HCT116 (cell line): ENCODE data around the gene GRID2IP. TPM values are rescaled to one million over a fixed set of nuclear protein-coding genes. Genes with fewer than 3 reads are reported as not detected.
"Not testable (repeated sequence)": the region's sequence is repeated elsewhere in the genome, so short reads cannot be mapped to it uniquely, and the experiment has no call there.

Source experiments
- ATAC-seq: fragments of 200-7000 bp; cut with Tn5 transposase; 2 replicates; pipeline ENCODE4 v1.9.1; 2020; ENCODE audit warnings: mild to moderate bottlenecking, moderate library complexity
- BruUV-seq: library from RNA; stranded (reverse); fragments of 400-500 nt; replicated peaks from 2 replicates; lab custom pipeline; 2021; lab: Mats Ljungman, UMichigan
- CTCF ChIA-PET: fragments of 300-600 bp; sonication (Branson Sonifier 250); formaldehyde crosslinking; loops from one replicate; lab custom pipeline; 2021; ENCODE audit warnings: antibody characterized with exemption; lab: Charles Lee
- POLR2A ChIA-PET: fragments of 300-600, 350-600 bp; sonication (Branson Sonifier 250); formaldehyde crosslinking; loops from one replicate; lab custom pipeline; 2021; ENCODE audit warnings: antibody characterized with exemption; lab: Charles Lee
- RAD21 ChIA-PET, 2 experiments: fragments of 300-600 bp; sonication (Branson Sonifier 250); formaldehyde crosslinking; loops; one replicate each; lab custom pipeline; 2023; ENCODE audit warnings: low total read pairs in 2 of 2; ENCODE audit not compliant: uncharacterized antibody in 2 of 2, unreplicated experiment in 2 of 2, low non-redundant PET in 1 of 2; lab: Charles Lee
- DNase-seq: peaks from one replicate; pipeline ENCODE4 v3.0.0-alpha.2; 2010; ENCODE audit warnings: low read depth, low spot score
- H2AFZ ChIP-seq: fragments of 200-600 bp; shearing (Covaris generic), sonication (generic); 2 replicates; pipeline ENCODE4 v1.6.1; 2017; ENCODE audit warnings: low read depth, mixed run types, mixed read lengths, antibody characterized with exemption, low read length; ENCODE audit not compliant: poor library complexity, severe bottlenecking
- H3K27ac ChIP-seq: 2 replicates; pipeline ENCODE4 v1.5.1; 2012; ENCODE audit warnings: low read depth, low read length
- H3K27me3 ChIP-seq: fragments of 200-600 bp; sonication (generic); 2 replicates; pipeline ENCODE4 v1.6.1; 2016; ENCODE audit warnings: mixed run types, low read length, mixed read lengths; ENCODE audit not compliant: insufficient read depth
- H3K36me3 ChIP-seq, 2 experiments: fragments of 200-500 bp in 1 of 2; fragments of 200-600 bp in 1 of 2; sonication (Bioruptor generic) in 1 of 2; sonication (generic) in 1 of 2; 2 replicates each; pipeline versions ENCODE4 v1.5.1 to v1.6.1; 2014 to 2016; ENCODE audit warnings: low read length in 2 of 2, inconsistent platforms in 1 of 2, mixed read lengths in 1 of 2, mixed run types in 1 of 2; ENCODE audit not compliant: insufficient read depth in 2 of 2, control insufficient read depth in 1 of 2
- H3K4me1 ChIP-seq, 2 experiments: fragments of 200-600 bp in 1 of 2; sonication (generic) in 1 of 2; 2 replicates each; pipeline versions ENCODE4 v1.5.1 to v1.6.1; 2012 to 2017; ENCODE audit warnings: low read length in 2 of 2, inconsistent platforms in 1 of 2, mild to moderate bottlenecking in 1 of 2, mixed read lengths in 1 of 2, mixed run types in 1 of 2, moderate library complexity in 1 of 2; ENCODE audit not compliant: insufficient read depth in 2 of 2, control insufficient read depth in 1 of 2
- H3K4me2 ChIP-seq: fragments of 200-600 bp; sonication (generic); 2 replicates; pipeline ENCODE4 v1.6.1; 2017; ENCODE audit warnings: mixed run types, low read length, mixed read lengths
- H3K4me3 ChIP-seq, 2 experiments: fragments of 200-600 bp in 1 of 2; sonication (generic) in 1 of 2; replicated peaks in 1 of 2; 2 replicates each; pipeline ENCODE4 v1.5.1; 2011 to 2016; ENCODE audit warnings: low read length in 2 of 2, control low read depth in 1 of 2, low read depth in 1 of 2, mild to moderate bottlenecking in 1 of 2, mixed read lengths in 1 of 2, mixed run types in 1 of 2
- H3K79me2 ChIP-seq: fragments of 200-600 bp; sonication (generic); 2 replicates; pipeline ENCODE4 v1.6.1; 2017; ENCODE audit warnings: mild to moderate bottlenecking, mixed run types, low read length, moderate library complexity, mixed read lengths; ENCODE audit not compliant: insufficient read depth
- H3K9ac ChIP-seq: fragments of 200-600 bp; sonication (generic); 2 replicates; pipeline ENCODE4 v1.6.1; 2016; ENCODE audit warnings: low read length, mixed read lengths
- H3K9me2 ChIP-seq: fragments of 200-600 bp; sonication (generic), shearing (Covaris generic); 2 replicates; pipeline ENCODE4 v1.6.1; 2017; ENCODE audit warnings: mixed run types, mild to moderate bottlenecking, moderate library complexity; ENCODE audit not compliant: insufficient read depth
- H3K9me3 ChIP-seq, 2 experiments: fragments of 200-500 bp in 1 of 2; fragments of 200-600 bp in 1 of 2; sonication (Bioruptor generic) in 1 of 2; sonication (generic) in 1 of 2; 2 replicates each; pipeline ENCODE4 v1.6.1; 2014 to 2017; ENCODE audit warnings: low read length in 2 of 2, mixed read lengths in 2 of 2, inconsistent platforms in 1 of 2, low read depth in 1 of 2, mild to moderate bottlenecking in 1 of 2, mixed run types in 1 of 2, moderate library complexity in 1 of 2; ENCODE audit not compliant: control insufficient read depth in 1 of 2, insufficient read depth in 1 of 2
- H4K20me1 ChIP-seq: fragments of 200-600 bp; sonication (generic), shearing (Covaris generic); 2 replicates; pipeline ENCODE4 v1.6.1; 2017; ENCODE audit warnings: mixed run types, mild to moderate bottlenecking, moderate library complexity; ENCODE audit not compliant: insufficient read depth
- CEBPB ChIP-seq: IDR thresholded peaks from 2 replicates; pipeline ENCODE4 v1.6.1; 2012; ENCODE audit warnings: low read depth
- FOSL1 ChIP-seq: IDR thresholded peaks from 2 replicates; pipeline ENCODE4 v1.6.1; 2012; ENCODE audit warnings: low read depth
- JUND ChIP-seq: IDR thresholded peaks from 2 replicates; pipeline ENCODE4 v1.6.1; 2012
- POLR2A ChIP-seq: IDR thresholded peaks from 2 replicates; pipeline ENCODE4 v1.7.0; 2011; ENCODE audit warnings: borderline replicate concordance; ENCODE audit not compliant: insufficient read depth, insufficient read length; ENCODE audit errors: extremely low read depth
- RAD21 ChIP-seq: IDR thresholded peaks from 2 replicates; pipeline ENCODE4 v1.6.1; 2012; ENCODE audit warnings: low read depth, mild to moderate bottlenecking
- SRF ChIP-seq: IDR thresholded peaks from 2 replicates; pipeline ENCODE4 v1.6.1; 2012; ENCODE audit warnings: low read depth
- YY1 ChIP-seq: IDR thresholded peaks from 2 replicates; pipeline ENCODE4 v1.6.1; 2011; ENCODE audit warnings: low read length, low read depth, moderate library complexity, mild to moderate bottlenecking; ENCODE audit not compliant: insufficient replicate concordance; ENCODE audit errors: extremely low read depth
- ZBTB33 ChIP-seq: IDR thresholded peaks from 2 replicates; pipeline ENCODE4 v1.6.1; 2011; ENCODE audit warnings: mild to moderate bottlenecking, low read length, moderate library complexity; ENCODE audit not compliant: insufficient replicate concordance; ENCODE audit errors: extremely low read depth
- intact Hi-C: fragments of 100-400 bp; cut with micrococcal nuclease; formaldehyde crosslinking; loops from 2 replicates; pipeline ENCODE4 v1.10.0; 2022
- total RNA-seq: library from RNA; stranded (reverse); gene quantifications from one replicate; pipeline ENCODE4 v1.2.1, GENCODE V29; 2021; ENCODE audit not compliant: unreplicated experiment
- TF ChIP-seq, protein P1 (sequence below): IDR thresholded peaks from 2 replicates; pipeline ENCODE4 v1.6.1; 2012; ENCODE audit warnings: low read depth

Gene GRID2IP
- total RNA-seq, 1 experiment from 2014 or later: 3.2 TPM

DNA sequence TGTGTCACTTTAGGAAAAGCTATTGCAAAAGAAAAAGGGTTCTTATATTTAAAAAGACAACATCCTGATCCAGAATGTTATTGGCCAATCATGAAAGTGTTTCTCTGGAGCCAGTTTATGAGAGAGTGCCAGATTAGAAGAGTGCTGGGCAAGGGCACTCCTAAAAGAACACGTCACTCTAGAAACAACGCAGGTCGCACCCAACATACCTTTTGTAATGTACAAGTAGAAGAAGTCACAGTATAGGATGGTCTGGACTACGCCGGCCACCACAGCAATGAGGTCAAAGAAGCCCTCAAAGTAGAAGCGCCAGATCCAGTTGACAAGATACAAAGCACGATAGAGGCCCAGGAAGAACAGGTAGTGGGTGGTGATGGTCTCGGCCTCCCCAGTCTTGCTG is 85.4 kb downstream of the GRID2IP start:
- POLR2A ChIA-PET: no interaction called here
- intact Hi-C loops: no loop called here
- CTCF ChIA-PET: no interaction called here

GRCh38 chr7:6463609-6464008 is 87.7 kb downstream of the GRID2IP start:
- H3K4me1 ChIP-seq, H3K79me2 ChIP-seq, H3K27ac ChIP-seq, H2AFZ ChIP-seq, BruUV-seq, H3K9ac ChIP-seq, H3K4me2 ChIP-seq, H3K9me2 ChIP-seq, RAD21 ChIA-PET, H4K20me1 ChIP-seq, DNase-seq, intact Hi-C loops, H3K9me3 ChIP-seq, H3K4me3 ChIP-seq, ATAC-seq, H3K27me3 ChIP-seq: not testable (repeated sequence)
- peaks cover 30 to 55% of the 10 kb centered on the region in 2 experiments for H3K36me3 ChIP-seq
- ChIA-PET CTCF (interaction anchor here (0.9 kb wide), 1 partner anchor 15 kb away, joined by 3 read pairs; the partner anchor contains the start of gene DAGLB), POLR2A (interaction anchor here (0.8 kb wide), 1 partner anchor 10 kb away, joined by 4 read pairs; no protein-coding TSS in a partner anchor)

More for the DNA sequence above, 85.4 kb downstream of the GRID2IP start:
- Histone ChIP-seq H4K20me1 (no peaks in the 10 kb centered on the region), H2AFZ (no peak overlapping the region), H3K36me3 (peaks cover 36 to 66% of the 10 kb centered on the region in 2 experiments), H3K4me2 (no peak overlapping the region), H3K9ac (no peak overlapping the region)
- BruUV-seq: no TSS peak
- RAD21 ChIA-PET: no interaction called here
- TF ChIP-seq, protein P1, sequence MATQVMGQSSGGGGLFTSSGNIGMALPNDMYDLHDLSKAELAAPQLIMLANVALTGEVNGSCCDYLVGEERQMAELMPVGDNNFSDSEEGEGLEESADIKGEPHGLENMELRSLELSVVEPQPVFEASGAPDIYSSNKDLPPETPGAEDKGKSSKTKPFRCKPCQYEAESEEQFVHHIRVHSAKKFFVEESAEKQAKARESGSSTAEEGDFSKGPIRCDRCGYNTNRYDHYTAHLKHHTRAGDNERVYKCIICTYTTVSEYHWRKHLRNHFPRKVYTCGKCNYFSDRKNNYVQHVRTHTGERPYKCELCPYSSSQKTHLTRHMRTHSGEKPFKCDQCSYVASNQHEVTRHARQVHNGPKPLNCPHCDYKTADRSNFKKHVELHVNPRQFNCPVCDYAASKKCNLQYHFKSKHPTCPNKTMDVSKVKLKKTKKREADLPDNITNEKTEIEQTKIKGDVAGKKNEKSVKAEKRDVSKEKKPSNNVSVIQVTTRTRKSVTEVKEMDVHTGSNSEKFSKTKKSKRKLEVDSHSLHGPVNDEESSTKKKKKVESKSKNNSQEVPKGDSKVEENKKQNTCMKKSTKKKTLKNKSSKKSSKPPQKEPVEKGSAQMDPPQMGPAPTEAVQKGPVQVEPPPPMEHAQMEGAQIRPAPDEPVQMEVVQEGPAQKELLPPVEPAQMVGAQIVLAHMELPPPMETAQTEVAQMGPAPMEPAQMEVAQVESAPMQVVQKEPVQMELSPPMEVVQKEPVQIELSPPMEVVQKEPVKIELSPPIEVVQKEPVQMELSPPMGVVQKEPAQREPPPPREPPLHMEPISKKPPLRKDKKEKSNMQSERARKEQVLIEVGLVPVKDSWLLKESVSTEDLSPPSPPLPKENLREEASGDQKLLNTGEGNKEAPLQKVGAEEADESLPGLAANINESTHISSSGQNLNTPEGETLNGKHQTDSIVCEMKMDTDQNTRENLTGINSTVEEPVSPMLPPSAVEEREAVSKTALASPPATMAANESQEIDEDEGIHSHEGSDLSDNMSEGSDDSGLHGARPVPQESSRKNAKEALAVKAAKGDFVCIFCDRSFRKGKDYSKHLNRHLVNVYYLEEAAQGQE: no peak
- TF ChIP-seq CEBPB (no peak), JUND (no peak), FOSL1 (no peak), RAD21 (no peak), YY1 (no peak), SRF (no peak), POLR2A (no peak), ZBTB33 (no peak)
- TF ChIP-seq, all 23 proteins: peak for 0
- Histone ChIP-seq H3K27ac (no peak overlapping the region), H3K4me1 (no peaks in the 10 kb centered on the region), H3K79me2 (0 out of 2 replicates have a peak, but pooled peaks cover 11% of the 10 kb centered on the region), H3K4me3 (no peak overlapping the region), H3K9me3 (peaks cover 6 to 7% of the 10 kb centered on the region in 2 experiments; a peak in 1 of 4 replicates), H3K9me2 (no peaks in the 10 kb centered on the region), H3K27me3 (no peaks in the 10 kb centered on the region)
- ATAC-seq (no peak), DNase-seq (no peak)
